GM23338 (cell line): ENCODE data around the gene LRRC25.

Experiments
- CREB1 ChIP-seq: fragments of 250-450 bp; sonication (Bioruptor Pico); IDR thresholded peaks from 2 replicates; pipeline ENCODE4 v1.5.0; 2020; ENCODE audit warnings: low read depth, mild to moderate bottlenecking, moderate library complexity
- CTCF ChIP-seq, 2 experiments: fragments of 200-600 bp in 1 of 2; sonication (generic) in 1 of 2; conservative IDR thresholded peaks; 2 replicates each; pipeline versions ENCODE4 v1.5.1 to v1.6.1; 2016 to 2017; ENCODE audit warnings: antibody characterized with exemption in 2 of 2, low read depth in 2 of 2, mild to moderate bottlenecking in 2 of 2, moderate library complexity in 1 of 2
- ETS1 ChIP-seq: IDR thresholded peaks from 2 replicates; pipeline ENCODE4 v1.6.1; 2016; ENCODE audit warnings: antibody characterized with exemption
- EZH2 ChIP-seq: fragments of 200-600 bp; sonication (generic); IDR thresholded peaks from one replicate; pipeline ENCODE4 v1.8.0; 2017; ENCODE audit warnings: antibody characterized with exemption, mild to moderate bottlenecking, low read depth; ENCODE audit not compliant: unreplicated experiment
- EZH2phosphoT487 ChIP-seq: fragments of 200-600 bp; sonication (generic); IDR thresholded peaks from one replicate; pipeline ENCODE4 v1.8.1; 2018; ENCODE audit warnings: antibody characterized with exemption; ENCODE audit not compliant: unreplicated experiment
- JUNB ChIP-seq: IDR thresholded peaks from one replicate; pipeline ENCODE4 v1.6.1; 2016; ENCODE audit warnings: antibody characterized with exemption; ENCODE audit not compliant: unreplicated experiment
- POLR2AphosphoS5 ChIP-seq: IDR thresholded peaks from 2 replicates; pipeline ENCODE4 v1.6.1; 2016; ENCODE audit warnings: antibody characterized with exemption, low read depth
- REST ChIP-seq: IDR thresholded peaks from one replicate; pipeline ENCODE4 v1.6.1; 2018; ENCODE audit warnings: antibody characterized with exemption; ENCODE audit not compliant: unreplicated experiment
- ZNF114 ChIP-seq: fragments of 250-450 bp; sonication (Bioruptor Pico); IDR thresholded peaks from 2 replicates; pipeline ENCODE4 v1.5.0; 2020; ENCODE audit warnings: mild to moderate bottlenecking, moderate library complexity
- ZNF331 ChIP-seq: fragments of 250-450 bp; sonication (Bioruptor Pico); IDR thresholded peaks from 2 replicates; pipeline ENCODE4 v1.5.0; 2020; ENCODE audit warnings: low read depth, mild to moderate bottlenecking, moderate library complexity
- ZNF462 ChIP-seq: fragments of 250-450 bp; sonication (Bioruptor Pico); IDR thresholded peaks from 2 replicates; pipeline ENCODE4 v1.5.0; 2020; ENCODE audit warnings: mild to moderate bottlenecking, moderate library complexity

- no peak for TF ChIP-seq CTCF (conservative IDR thresholded peaks at IDR 0.05; ENCODE audit: low read depth in 2 of 2)
- no peak for TF ChIP-seq EZH2phosphoT487
- TF ChIP-seq REST = no peak
- no peak for TF ChIP-seq POLR2AphosphoS5
- no peak for TF ChIP-seq EZH2
- TF ChIP-seq ZNF462 (CRISPR knock-in tag) = no peak
- no peak for TF ChIP-seq CREB1 (CRISPR knock-in tag)
- no peak for TF ChIP-seq JUNB
- TF ChIP-seq ETS1 = no peak
- no peak for TF ChIP-seq ZNF114 (CRISPR knock-in tag)
- TF ChIP-seq ZNF331 (CRISPR knock-in tag) = no peak
These were observed 28.8 kb downstream of the LRRC25 start for GRCh38 chr19:18368504-18369222.
